GM15510 (cell line): ENCODE data around the gene MBP.

ENCODE experiments used
- POLR2A ChIP-seq: IDR thresholded peaks from 3 replicates; pipeline ENCODE4 v1.6.1; 2011; ENCODE audit warnings: borderline replicate concordance; ENCODE audit not compliant: insufficient read length; ENCODE audit errors: extremely low read depth

Gene MBP

DNA sequence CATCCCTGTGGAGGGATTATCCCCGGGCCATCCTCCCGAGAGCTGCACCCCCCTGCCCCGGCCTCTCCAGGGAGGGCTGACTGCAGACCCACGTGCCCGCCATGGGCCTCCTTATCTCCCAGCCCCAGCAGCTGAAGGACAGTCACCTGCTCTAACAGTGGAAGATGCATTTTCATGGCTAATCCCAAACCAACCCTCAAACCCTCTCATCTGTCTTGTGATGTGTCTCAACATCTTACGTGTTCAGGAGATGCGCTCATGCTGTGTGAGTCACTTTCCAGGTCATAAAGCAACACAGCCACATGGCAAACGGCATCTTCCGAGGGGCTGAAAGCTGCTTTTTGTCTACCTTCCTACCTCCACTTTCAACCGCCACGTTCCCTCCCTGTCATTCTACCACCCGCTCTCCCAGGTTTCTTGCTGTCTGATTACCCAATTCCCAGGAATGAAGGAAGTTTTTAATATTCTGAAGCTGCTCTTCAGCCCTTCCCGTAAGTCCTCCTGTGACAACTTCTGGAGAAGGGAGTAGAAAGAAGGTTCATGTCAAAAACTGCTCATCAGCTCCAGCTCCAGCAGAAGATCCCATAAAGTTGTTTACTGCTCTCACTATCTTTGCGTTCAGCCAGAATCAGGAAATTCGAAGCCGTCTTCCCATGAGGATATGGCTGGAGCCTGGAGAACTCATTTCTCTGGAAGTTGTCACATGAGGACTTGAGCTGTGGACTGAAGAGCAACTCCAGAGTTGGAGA, 54.5 kb downstream of the MBP start:
- TF ChIP-seq POLR2A, result no peak

- no peak for TF ChIP-seq POLR2A
Observed at GRCh38 chr18:77077401-77077800, 55.2 kb downstream of the MBP start.

- TF ChIP-seq POLR2A, result no peak
Observed at GRCh38 chr18:77076111-77076510, 56.5 kb downstream of the MBP start.

GRCh38 chr18:77074431-77074830, 58.2 kb downstream of the MBP start:
- no peak for TF ChIP-seq POLR2A

GRCh38 chr18:77073336-77074093, 59.1 kb downstream of the MBP start:
- no peak for TF ChIP-seq POLR2A

DNA sequence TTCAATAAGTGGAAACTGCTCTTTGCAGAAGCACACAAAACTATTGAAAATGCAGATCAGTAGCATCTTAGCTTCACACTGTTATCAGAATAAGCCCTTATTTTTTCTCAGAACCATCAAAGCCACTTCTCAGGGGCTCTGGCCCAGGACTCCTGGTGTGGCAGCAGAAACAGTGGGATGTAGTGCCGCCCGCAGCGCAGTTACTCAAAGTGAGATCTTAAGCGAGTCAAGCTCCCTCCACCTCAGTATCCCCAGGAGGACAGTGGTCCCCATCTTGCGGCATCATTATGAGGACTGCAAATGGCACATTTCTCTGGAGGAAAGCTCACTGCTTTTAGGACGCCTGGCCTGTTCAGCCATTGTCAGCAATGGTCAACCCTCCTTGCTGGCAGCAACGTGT, 60.0 kb downstream of the MBP start:
- TF ChIP-seq POLR2A, result no peak

DNA sequence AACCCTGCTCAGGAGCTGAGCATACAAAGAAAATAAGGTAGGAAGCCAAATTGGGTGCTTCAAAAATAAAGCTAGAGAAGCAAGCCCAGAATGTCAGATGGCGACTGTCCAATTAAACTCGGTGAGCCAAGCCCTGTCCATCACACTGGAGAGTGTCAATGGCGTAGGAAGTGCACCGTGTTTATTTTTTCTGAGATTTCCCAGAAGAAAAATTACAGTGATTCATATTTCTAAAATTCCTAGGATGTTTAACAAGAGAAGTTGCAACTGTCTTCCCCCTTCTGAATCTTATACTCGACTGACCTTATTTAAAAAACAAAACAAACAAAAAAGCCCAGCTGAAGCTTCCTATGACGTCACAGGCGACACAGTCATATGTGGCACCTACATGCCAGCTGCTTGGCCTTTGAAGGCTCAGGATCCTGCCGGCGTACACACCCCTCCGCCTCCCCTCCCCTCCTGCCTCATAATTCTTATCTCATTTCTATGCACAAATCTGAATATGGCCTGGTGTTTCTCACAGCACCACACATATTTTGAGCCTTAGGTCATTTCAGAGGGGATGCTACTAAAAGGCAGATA, 60.8 kb downstream of the MBP start:
- TF ChIP-seq POLR2A, result no peak

DNA sequence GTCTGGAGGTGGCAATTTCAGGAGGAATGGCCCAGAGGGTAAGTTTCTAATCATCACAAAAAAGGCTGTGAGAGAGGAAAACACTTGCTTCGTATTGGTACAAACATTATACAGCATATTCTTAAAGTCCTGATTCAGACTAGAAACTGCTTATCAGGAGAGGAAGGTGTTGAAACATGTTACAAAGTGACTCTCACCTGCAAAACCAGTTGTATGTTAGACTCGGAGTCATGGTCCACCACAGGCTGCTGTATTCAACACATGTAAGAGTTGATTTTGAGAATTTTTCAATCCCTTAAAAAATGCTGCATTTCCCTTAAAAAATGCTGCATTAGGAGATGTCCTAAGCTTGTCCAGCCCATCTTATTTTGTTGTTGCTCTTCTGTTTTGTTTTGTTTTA, 61.5 kb downstream of the MBP start:
- no peak for TF ChIP-seq POLR2A

GRCh38 chr18:77070627-77071026, 62.0 kb downstream of the MBP start:
- no peak for TF ChIP-seq POLR2A

DNA sequence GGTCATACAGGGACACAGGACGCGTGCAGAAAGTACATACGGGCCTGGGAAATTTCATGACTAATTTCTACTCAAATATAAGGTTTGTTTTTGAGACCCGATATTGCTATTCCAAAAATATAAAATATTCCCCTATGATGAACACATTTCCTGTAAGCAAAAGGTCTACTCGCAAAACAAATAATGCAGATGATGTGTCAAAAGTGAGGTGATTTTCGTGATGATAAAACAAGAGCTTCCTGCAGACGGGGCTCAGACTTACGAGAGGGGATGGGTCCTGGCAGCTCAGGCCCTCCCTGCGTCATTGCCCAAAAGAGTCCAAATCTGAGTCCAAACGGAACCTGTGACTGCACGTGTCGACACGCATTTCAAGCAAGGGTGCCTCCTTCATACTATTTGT, 62.7 kb downstream of the MBP start:
- no peak for TF ChIP-seq POLR2A

GRCh38 chr18:77069482-77069881, 63.1 kb downstream of the MBP start:
- TF ChIP-seq POLR2A, result no peak

- TF ChIP-seq POLR2A, result no peak
Observed at GRCh38 chr18:77068321-77069312, 64.0 kb downstream of the MBP start.

- TF ChIP-seq POLR2A, result no peak
Observed at GRCh38 chr18:77067291-77068061, 65.1 kb downstream of the MBP start.

DNA sequence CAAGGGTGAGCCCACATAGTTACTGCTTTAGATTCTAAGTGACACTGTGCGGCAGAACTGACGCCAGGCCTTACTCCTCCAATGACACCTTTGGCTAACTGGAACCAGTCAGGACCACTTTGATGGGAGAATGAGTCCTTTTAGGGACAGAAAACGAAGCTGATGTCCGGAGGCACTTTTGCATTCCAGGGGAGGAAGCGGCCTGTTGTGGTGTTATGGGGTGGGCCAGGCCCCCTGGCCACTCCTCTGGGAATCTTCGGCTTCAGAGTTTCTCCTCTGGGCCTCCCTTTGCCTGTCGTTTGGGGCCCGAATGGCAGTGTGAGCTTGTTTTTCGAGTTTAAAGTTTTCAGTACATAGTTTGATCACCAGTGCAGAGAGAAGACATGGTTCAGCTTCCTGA, 65.9 kb downstream of the MBP start:
- no peak for TF ChIP-seq POLR2A
